ENCODE data around the gene OR4D10.
"Not testable (repeated sequence)": the region's sequence is repeated elsewhere in the genome, so short reads cannot be mapped to it uniquely, and the experiment has no call there.

The OR4D10 gene

GRCh38 chr11:59475176-59475575 is 2.1 kb downstream of the OR4D10 start:
- DNase-seq (ENCODE audit: low spot score in 2 of 2) (no peak), ATAC-seq (replicated peaks; ENCODE audit: extremely low read depth, poor library complexity, severe bottlenecking) (no peak)
- H3K27ac Mint-ChIP-seq (ENCODE audit: low read depth): no peak overlapping the region
- no peaks in the 10 kb centered on the region for H3K36me3 Mint-ChIP-seq (ENCODE audit: insufficient read depth)
- H3K4me3 Mint-ChIP-seq: no peak overlapping the region
- no peaks in the 10 kb centered on the region for H3K4me1 Mint-ChIP-seq
- no peaks in the 10 kb centered on the region for H3K9me3 Mint-ChIP-seq
- peaks cover 70% of the 10 kb centered on the region for H3K27me3 Mint-ChIP-seq

- Mint-ChIP-seq H3K27me3 (peaks cover 42% of the 10 kb centered on the region), H3K4me1 (no peaks in the 10 kb centered on the region), H3K9me3 (no peaks in the 10 kb centered on the region), H3K27ac (ENCODE audit: low read depth) (no peak overlapping the region), H3K4me3 (no peak overlapping the region), H3K36me3 (ENCODE audit: insufficient read depth) (no peaks in the 10 kb centered on the region)
- ATAC-seq (replicated peaks; ENCODE audit: extremely low read depth, poor library complexity, severe bottlenecking) (no peak), DNase-seq (ENCODE audit: low spot score in 2 of 2) (no peak)
Observed at GRCh38 chr11:59479906-59480305, 6.8 kb downstream of the OR4D10 start.

GRCh38 chr11:59480359-59480758 is 7.2 kb downstream of the OR4D10 start:
- H3K27ac Mint-ChIP-seq (ENCODE audit: low read depth): no peak overlapping the region
- no peak overlapping the region for H3K4me3 Mint-ChIP-seq

GRCh38 chr11:59501931-59502330 is 28.8 kb downstream of the OR4D10 start:
- H3K4me1 Mint-ChIP-seq: no peaks in the 10 kb centered on the region
- DNase-seq (ENCODE audit: low spot score in 2 of 2) (no peak), ATAC-seq (replicated peaks; ENCODE audit: extremely low read depth, poor library complexity, severe bottlenecking) (no peak)
- no peak overlapping the region for H3K27ac Mint-ChIP-seq (ENCODE audit: low read depth)
- H3K27me3 Mint-ChIP-seq: peaks cover 62% of the 10 kb centered on the region
- H3K36me3 Mint-ChIP-seq (ENCODE audit: insufficient read depth): no peaks in the 10 kb centered on the region
- no peaks in the 10 kb centered on the region for H3K9me3 Mint-ChIP-seq
- H3K4me3 Mint-ChIP-seq: no peak overlapping the region

More at GRCh38 chr11:59480359-59480758, 7.2 kb downstream of the OR4D10 start:
- ATAC-seq (replicated peaks; ENCODE audit: extremely low read depth, poor library complexity, severe bottlenecking) (no peak), DNase-seq (ENCODE audit: low spot score in 2 of 2) (no peak)
- Mint-ChIP-seq H3K36me3 (ENCODE audit: insufficient read depth) (no peaks in the 10 kb centered on the region), H3K27me3 (peaks cover 42% of the 10 kb centered on the region), H3K4me1 (no peaks in the 10 kb centered on the region), H3K9me3 (no peaks in the 10 kb centered on the region)

GRCh38 chr11:59503276-59503675 is 30.2 kb downstream of the OR4D10 start, which contains the start of gene OR4D11:
Gene OR4D11 (plus strand): TSS chr11:59503576. CDS start chr11:59503576, 0 bp downstream.
- peaks cover 52% of the 10 kb centered on the region for H3K27me3 Mint-ChIP-seq
- ATAC-seq (replicated peaks; ENCODE audit: extremely low read depth, poor library complexity, severe bottlenecking) (no peak), DNase-seq (ENCODE audit: low spot score in 2 of 2) (no peak)
- H3K9me3 Mint-ChIP-seq: no peaks in the 10 kb centered on the region
- no peaks in the 10 kb centered on the region for H3K36me3 Mint-ChIP-seq (ENCODE audit: insufficient read depth)
- H3K4me1 Mint-ChIP-seq: no peaks in the 10 kb centered on the region
- no peak within 1 kb of the TSS for H3K27ac Mint-ChIP-seq (ENCODE audit: low read depth)
- no peak within 1 kb of the TSS for H3K4me3 Mint-ChIP-seq

GRCh38 chr11:59510941-59511589 is 38.0 kb downstream of the OR4D10 start, which contains the start of gene OR4D9:
Gene OR4D9 (plus strand): TSS chr11:59511539. CDS start chr11:59514913, 3,374 bp downstream.
- H3K4me3 Mint-ChIP-seq: no peak within 1 kb of the TSS
- DNase-seq (ENCODE audit: low spot score in 2 of 2): no peak
- ATAC-seq (replicated peaks; ENCODE audit: extremely low read depth, poor library complexity, severe bottlenecking): no peak

GRCh38 chr11:59511675-59512074 is 38.6 kb downstream of the OR4D10 start:
- no peaks in the 10 kb centered on the region for H3K9me3 Mint-ChIP-seq
- no peak for DNase-seq (ENCODE audit: low spot score in 2 of 2)
- ATAC-seq (replicated peaks; ENCODE audit: extremely low read depth, poor library complexity, severe bottlenecking): no peak
- H3K4me1 Mint-ChIP-seq: peaks cover 9% of the 10 kb centered on the region
- H3K27me3 Mint-ChIP-seq: peaks cover 40% of the 10 kb centered on the region
- no peak overlapping the region for H3K27ac Mint-ChIP-seq (ENCODE audit: low read depth)
- peaks cover 1% of the 10 kb centered on the region for H3K36me3 Mint-ChIP-seq (ENCODE audit: insufficient read depth)
- no peak overlapping the region for H3K4me3 Mint-ChIP-seq

More at GRCh38 chr11:59510941-59511589, 38.0 kb downstream of the OR4D10 start, which contains the start of gene OR4D9:
- H3K4me1 Mint-ChIP-seq: peaks cover 9% of the 10 kb centered on the region
- H3K27me3 Mint-ChIP-seq: peaks cover 39% of the 10 kb centered on the region
- no peak within 1 kb of the TSS for H3K27ac Mint-ChIP-seq (ENCODE audit: low read depth)
- H3K36me3 Mint-ChIP-seq (ENCODE audit: insufficient read depth): peaks cover 1% of the 10 kb centered on the region
- no peaks in the 10 kb centered on the region for H3K9me3 Mint-ChIP-seq

- H3K9me3 Mint-ChIP-seq; DNase-seq (ENCODE audit: low spot score in 2 of 2); ATAC-seq (replicated peaks; ENCODE audit: extremely low read depth, poor library complexity, severe bottlenecking); H3K27ac Mint-ChIP-seq (ENCODE audit: low read depth); H3K36me3 Mint-ChIP-seq (ENCODE audit: insufficient read depth); H3K4me3 Mint-ChIP-seq; H3K4me1 Mint-ChIP-seq: not testable (repeated sequence)
- peaks cover 53% of the 10 kb centered on the region for H3K27me3 Mint-ChIP-seq
Observed at GRCh38 chr11:59520139-59520538, 47.0 kb downstream of the OR4D10 start.

GRCh38 chr11:59520741-59521140 is 47.6 kb downstream of the OR4D10 start:
- Mint-ChIP-seq H3K4me1 (no peaks in the 10 kb centered on the region), H3K9me3 (no peaks in the 10 kb centered on the region), H3K27me3 (peaks cover 51% of the 10 kb centered on the region), H3K4me3 (no peak overlapping the region), H3K36me3 (ENCODE audit: insufficient read depth) (peaks cover 2% of the 10 kb centered on the region), H3K27ac (ENCODE audit: low read depth) (no peak overlapping the region)
- DNase-seq (ENCODE audit: low spot score in 2 of 2): no peak
- ATAC-seq (replicated peaks; ENCODE audit: extremely low read depth, poor library complexity, severe bottlenecking): no peak

GRCh38 chr11:59523541-59523940 is 50.4 kb downstream of the OR4D10 start:
- Mint-ChIP-seq H3K4me3 (no peak overlapping the region), H3K27ac (ENCODE audit: low read depth) (no peak overlapping the region), H3K27me3 (peaks cover 33% of the 10 kb centered on the region), H3K4me1 (no peaks in the 10 kb centered on the region), H3K36me3 (ENCODE audit: insufficient read depth) (peaks cover 2% of the 10 kb centered on the region), H3K9me3 (no peaks in the 10 kb centered on the region)
- no peak for ATAC-seq (replicated peaks; ENCODE audit: extremely low read depth, poor library complexity, severe bottlenecking)
- no peak for DNase-seq (ENCODE audit: low spot score in 2 of 2)

GRCh38 chr11:59528711-59529110 is 55.6 kb downstream of the OR4D10 start:
- ATAC-seq (replicated peaks; ENCODE audit: extremely low read depth, poor library complexity, severe bottlenecking) (no peak), DNase-seq (ENCODE audit: low spot score in 2 of 2) (no peak)
- no peak overlapping the region for H3K27ac Mint-ChIP-seq (ENCODE audit: low read depth)
- H3K4me1 Mint-ChIP-seq: no peaks in the 10 kb centered on the region
- no peaks in the 10 kb centered on the region for H3K36me3 Mint-ChIP-seq (ENCODE audit: insufficient read depth)
- peaks cover 25% of the 10 kb centered on the region for H3K27me3 Mint-ChIP-seq
- no peak overlapping the region for H3K4me3 Mint-ChIP-seq
- no peaks in the 10 kb centered on the region for H3K9me3 Mint-ChIP-seq

Data from central memory CD8-positive, alpha-beta T cell (primary cell).